SK-N-MC (cell line): Measurements from ENCODE around the gene KCNC4.

ENCODE experiments used
- EZH2 ChIP-seq: fragments of 200-600 bp; sonication (generic); IDR thresholded peaks from one replicate; pipeline ENCODE4 v1.6.1; 2017; ENCODE audit warnings: antibody characterized with exemption
- FOXP2 ChIP-seq: optimal IDR thresholded peaks from 2 replicates; pipeline ENCODE3; 2011; ENCODE audit warnings: mild to moderate bottlenecking, moderate library complexity; ENCODE audit not compliant: insufficient read depth; ENCODE audit errors: extremely low read length, control extremely low read depth
- POLR2AphosphoS5 ChIP-seq: IDR thresholded peaks from 2 replicates; pipeline ENCODE4 v1.6.1; 2012; ENCODE audit warnings: mild to moderate bottlenecking, low read depth, low read length, borderline replicate concordance

DNA sequence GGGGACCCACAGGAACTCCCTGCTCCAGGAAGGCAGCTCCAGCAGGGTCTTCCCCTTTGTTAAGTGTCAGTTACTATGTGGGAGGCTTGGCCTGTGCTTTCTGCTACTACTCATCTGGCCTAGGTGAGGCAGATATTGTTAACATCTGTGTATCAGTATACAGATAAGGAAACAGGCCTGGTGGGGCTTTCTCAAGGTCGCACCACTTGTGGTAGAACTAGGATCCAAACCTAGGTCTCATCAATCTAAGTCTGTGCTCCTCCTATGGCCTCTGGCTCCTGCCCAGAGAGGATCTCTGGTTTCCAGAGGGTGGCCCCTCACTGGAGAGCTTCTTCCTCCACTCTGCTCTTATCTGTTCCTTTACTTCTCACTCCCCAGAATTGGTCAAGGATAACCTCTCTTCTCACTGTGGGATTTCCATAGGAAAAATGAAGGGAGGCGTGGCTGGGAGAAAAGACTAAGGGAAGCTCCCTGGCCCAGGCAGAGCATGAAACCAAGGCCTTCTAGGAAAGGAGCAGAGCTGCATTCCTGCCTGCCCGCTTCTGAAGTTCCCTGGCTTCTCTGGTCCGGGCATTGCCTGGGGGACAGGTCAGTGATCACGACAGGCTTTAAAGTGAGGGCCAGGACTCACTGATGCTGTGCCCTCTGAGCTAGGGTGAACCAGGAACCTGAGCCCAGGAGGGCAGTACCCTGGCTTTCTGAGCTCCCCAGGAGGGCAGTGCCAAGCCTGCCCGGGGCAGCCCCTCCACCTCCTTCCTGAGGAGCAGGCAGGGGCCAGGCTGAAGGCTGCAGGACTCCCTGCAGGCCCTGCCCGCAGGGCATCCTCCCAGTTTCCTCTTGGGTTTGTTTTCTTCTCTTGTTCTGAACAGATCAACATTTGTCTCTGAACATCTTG is 5.8 kb downstream of the KCNC4 start:
- no peak for TF ChIP-seq EZH2
- no peak for TF ChIP-seq POLR2AphosphoS5
- TF ChIP-seq FOXP2 = no peak
